Heart left ventricle (tissue), 16 donors: Measurements from ENCODE around the gene SLC31A2. TPM values are rescaled to one million over a fixed set of nuclear protein-coding genes. Genes with fewer than 3 reads are reported as not detected.
A peak's percentile ranks its signal among the peaks of the same experiment; 100 is the strongest.

Source experiments
- ATAC-seq, 4 donors: fragments of 200-7000 bp; cut with Tn5 transposase; one replicate each; pipeline ENCODE4 v1.9.1; 2020 to 2022; ENCODE audit warnings: moderate library complexity in 4 of 4, mild to moderate bottlenecking in 3 of 4, moderate number of reproducible peaks in 1 of 4
- DNase-seq, 5 donors: peaks; one replicate each; pipeline ENCODE4 v3.0.0-alpha.2; 2020
- H3K27ac ChIP-seq, 12 donors: fragments of 200-600 bp; sonication (generic) in 4 of 12; one replicate each; pipeline versions ENCODE4 v1.5.0 to v1.8.0; 2016 to 2022; ENCODE audit warnings: mild to moderate bottlenecking in 2 of 12
- H3K27me3 ChIP-seq, 9 donors: fragments of 200-600 bp; sonication (generic) in 2 of 9; one replicate each; pipeline versions ENCODE4 v1.5.1 to v1.8.0; 2016 to 2022; ENCODE audit warnings: mild to moderate bottlenecking in 3 of 9
- H3K36me3 ChIP-seq, 9 donors: fragments of 200-600 bp; sonication (generic) in 2 of 9; one replicate each; pipeline versions ENCODE4 v1.5.0 to v1.8.0; 2018 to 2022; ENCODE audit warnings: mild to moderate bottlenecking in 2 of 9
- H3K4me1 ChIP-seq, 12 donors: fragments of 200-600 bp; sonication (generic) in 4 of 12; one replicate each; pipeline versions ENCODE4 v1.5.0 to v1.8.0; 2016 to 2022; ENCODE audit warnings: mild to moderate bottlenecking in 3 of 12
- H3K4me3 ChIP-seq, 12 donors: fragments of 200-600 bp; sonication (generic) in 4 of 12; one replicate each; pipeline versions ENCODE4 v1.5.0 to v1.8.0; 2017 to 2022; ENCODE audit warnings: mild to moderate bottlenecking in 9 of 12, moderate library complexity in 4 of 12
- H3K9me3 ChIP-seq, 12 donors: fragments of 200-600 bp; sonication (generic) in 4 of 12; one replicate each; pipeline versions ENCODE4 v1.5.0 to v1.8.0; 2016 to 2022; ENCODE audit warnings: mild to moderate bottlenecking in 1 of 12
- CTCF ChIP-seq, 12 donors: fragments of 200-600 bp; sonication (generic) in 4 of 12; IDR thresholded peaks; one replicate each; pipeline versions ENCODE4 v1.5.0 to v1.8.0; 2018 to 2022; ENCODE audit warnings: antibody characterized with exemption in 12 of 12, mild to moderate bottlenecking in 5 of 12
- POLR2A ChIP-seq, 2 donors: fragments of 450-650 bp; IDR thresholded peaks; one replicate each; pipeline ENCODE4 v1.6.1; 2017; ENCODE audit warnings: antibody characterized with exemption in 2 of 2, mild to moderate bottlenecking in 2 of 2, moderate library complexity in 2 of 2
- WGBS, 4 donors: extraction: QIAGEN DNeasy Blood & Tissue Kit in 2 of 4; methylation state at CpG; one replicate each; pipeline versions ENCODE4 v1.1.5 to v1.1.7; 2013 to 2018; 5-methylcytosine and 5-hydroxymethylcytosine counted together
- intact Hi-C, 10 donors: fragments of 100-400 bp; cut with DNase I; formaldehyde crosslinking; loops; one replicate each; pipeline versions ENCODE4 v1.11.1 to v1.14.2; 2022
- polyA plus RNA-seq, 2 donors: library from polyadenylated mRNA; stranded (reverse); fragments of 200-250 nt; gene quantifications; one replicate each; pipeline ENCODE4 v1.2.3, GENCODE V29; 2013
- total RNA-seq, 9 donors: library from RNA; depleted of rRNA in 2 of 9; stranded (reverse); fragments of >200 nt in 2 of 9; fragmentation: NEBNext Ultra II Directional in 3 of 9; extraction: Animal tissue kit (Norgen Biotek cat#: 25700) in 3 of 9; gene quantifications; one replicate each; pipeline versions ENCODE4 v1.1.0 to v1.2.4, GENCODE V29; 2016 to 2023
- donor health status: ischemic (EF 13 %, LVEDD 7.1; RV severe dilation, severe dysfunction).
- donor health status: healthy with polysubstance abuse.
- donor health status: DM: no; HTN: yes; CAD: no.
- donor health status: DM: no; HTN: no; CAD: no.
- donor health status: ischemic (EF 25% LVEDD 6.9; RV normal size, moderate dysfunction).
- donor health status: ischemic (EF 25% LVEDD 5.7; RV mildly dilated, moderate dysfunction).
- donor health status: healthy.
- donor health status: DM: yes; HTN: yes; CAD: no.
- donor health status: ischemic (EF 35%, LVEDD 5.7; RV mildly dilated, moderate dysfunction).
- donor health status: nonischemic (EF 11% LVEDD 7.7; RV severe dilation, severe dysfunction).
- donor health status: DM: yes; HTN: yes; CAD: no.
- donor health status: PGD.
- donor health status: ischemic (EF 29% LVEDD 5.4; RV normal size, mild dysfunction).
- donor health status: nonischemic (EF 23%, LVEDD 6.1; RV moderate dilation, normal function).

SLC31A2 gene
- total and polyA plus RNA-seq, 11 donors, result 5.2 to 26.4 (median 13.8) TPM

DNA sequence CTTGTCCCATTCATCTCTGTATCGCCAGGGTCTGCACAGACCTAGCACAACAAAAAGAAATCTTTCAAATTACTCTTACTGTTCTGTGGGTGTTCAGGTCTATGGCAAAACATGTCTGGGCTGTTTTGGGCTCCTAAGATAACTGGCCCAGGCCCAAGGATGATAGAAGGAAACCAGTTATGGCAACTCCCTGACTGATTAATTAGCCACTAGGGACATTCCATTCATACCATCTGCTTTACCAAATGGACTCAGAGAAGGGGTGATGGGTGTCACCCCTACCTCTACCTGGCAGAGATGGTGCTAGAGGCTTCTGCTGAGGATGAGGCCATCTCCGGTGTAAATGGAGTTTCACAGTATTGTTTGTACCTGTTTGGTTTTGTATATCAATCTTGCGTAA, 1.9 kb downstream of the SLC31A2 start:
- peak overlapping the region in 7 of 12 donors; percentile 79 to 98 (median 92) for H3K4me3 ChIP-seq
- H3K27ac ChIP-seq, result peak overlapping the region in 4 of 12 donors; percentile 14 to 91 (median 62)
- no peaks in the 10 kb centered on the region for H3K9me3 ChIP-seq
- intact Hi-C loops, result loop anchor here in 2 of 10 donors (5.0 to 10.0 kb wide), 3 partner anchors 98 to 250 kb away; partner anchors contain the start of genes ALAD (in 1 of the 2), CDC26 (in 1 of the 2), PRPF4 (in 1 of the 2) and ZFP37 (in 1 of the 2)
- H3K4me1 ChIP-seq, result peaks cover 0 to 70% (median 14%) of the 10 kb centered on the region in 12 donors
- ATAC-seq (no peak), DNase-seq (no peak)
- peaks cover 0 to 12% (median under 1%) of the 10 kb centered on the region in 9 donors for H3K36me3 ChIP-seq
- no peaks in the 10 kb centered on the region for H3K27me3 ChIP-seq
- 95 to 98% (median 95%) methylated on average over 3 of the region's 3 CpGs for WGBS, 4 donors
- TF ChIP-seq CTCF (IDR thresholded peaks at IDR 0.05) (no peak), POLR2A (IDR thresholded peaks at IDR 0.05) (no peak)

GRCh38 chr9:113153599-113153998, 2.8 kb downstream of the SLC31A2 start:
- intact Hi-C loops, result loop anchor here in 2 of 10 donors (5.0 to 10.0 kb wide), 3 partner anchors 99 to 249 kb away; partner anchors contain the start of genes ALAD (in 1 of the 2), CDC26 (in 1 of the 2), PRPF4 (in 1 of the 2) and ZFP37 (in 1 of the 2)
- DNase-seq (no peak), ATAC-seq (no peak)
- WGBS, 4 donors, result 76 to 88% (median 87%) methylated on average over 6 of the region's 6 CpGs
- TF ChIP-seq POLR2A (IDR thresholded peaks at IDR 0.05) (no peak), CTCF (IDR thresholded peaks at IDR 0.05) (no peak)
- Histone ChIP-seq H3K36me3 (peaks cover 0 to 21% (median 9%) of the 10 kb centered on the region in 9 donors), H3K27me3 (no peaks in the 10 kb centered on the region), H3K4me1 (peaks cover 0 to 70% (median 14%) of the 10 kb centered on the region in 12 donors), H3K9me3 (no peaks in the 10 kb centered on the region), H3K27ac (peak overlapping the region in 1 of 12 donors; percentile 91), H3K4me3 (peak overlapping the region in 1 of 12 donors; percentile 91)

GRCh38 chr9:113154471-113154870, 3.7 kb downstream of the SLC31A2 start:
- peak overlapping the region in 1 of 12 donors; percentile 91 for H3K4me3 ChIP-seq
- H3K27ac ChIP-seq, result peak overlapping the region in 1 of 12 donors; percentile 91
- intact Hi-C loops, result loop anchor here in 2 of 10 donors (5.0 to 10.0 kb wide), 3 partner anchors 100 to 248 kb away; partner anchors contain the start of genes ALAD (in 1 of the 2), CDC26 (in 1 of the 2), PRPF4 (in 1 of the 2) and ZFP37 (in 1 of the 2)
- peaks cover 0 to 30% (median 18%) of the 10 kb centered on the region in 9 donors for H3K36me3 ChIP-seq
- no peaks in the 10 kb centered on the region for H3K27me3 ChIP-seq
- no peaks in the 10 kb centered on the region for H3K9me3 ChIP-seq
- no peak for TF ChIP-seq POLR2A (IDR thresholded peaks at IDR 0.05)
- DNase-seq, result no peak
- H3K4me1 ChIP-seq, result peaks cover 0 to 66% (median 14%) of the 10 kb centered on the region in 12 donors
- ATAC-seq, result no peak
- 78 to 82% (median 81%) methylated on average over 6 of the region's 6 CpGs for WGBS, 4 donors

DNA sequence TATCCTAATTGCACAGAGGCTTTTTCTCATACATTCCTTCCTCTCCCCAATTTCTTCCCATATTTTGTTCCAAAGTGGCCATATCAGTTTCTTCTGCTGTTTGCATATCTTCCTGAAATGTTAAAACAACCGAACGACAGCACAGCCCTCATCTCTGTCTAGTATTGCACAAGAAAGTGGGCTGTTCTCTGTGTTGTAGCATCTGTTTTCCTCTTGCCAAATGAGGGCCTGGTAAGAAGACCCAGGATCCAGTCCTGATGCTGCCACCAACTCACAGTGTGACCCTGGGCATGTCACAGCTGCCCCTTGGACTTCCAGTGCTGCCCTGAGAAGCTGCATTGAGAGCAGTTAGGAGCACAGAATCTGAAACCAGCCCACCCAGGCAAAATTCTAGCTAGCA, 4.1 kb downstream of the SLC31A2 start:
- intact Hi-C loops, result loop anchor here in 2 of 10 donors (5.0 to 10.0 kb wide), 3 partner anchors 100 to 247 kb away; partner anchors contain the start of genes ALAD (in 1 of the 2), CDC26 (in 1 of the 2), PRPF4 (in 1 of the 2) and ZFP37 (in 1 of the 2)
- peaks cover 0 to 35% (median 22%) of the 10 kb centered on the region in 9 donors for H3K36me3 ChIP-seq
- no peaks in the 10 kb centered on the region for H3K9me3 ChIP-seq
- DNase-seq (no peak), ATAC-seq (no peak)
- peak overlapping the region in 1 of 12 donors; percentile 91 for H3K27ac ChIP-seq
- H3K4me3 ChIP-seq, result peak overlapping the region in 1 of 12 donors; percentile 91
- no peaks in the 10 kb centered on the region for H3K27me3 ChIP-seq
- WGBS, 4 donors, result 54 to 71% (median 68%) methylated on average over 2 of the region's 2 CpGs
- peaks cover 0 to 62% (median 14%) of the 10 kb centered on the region in 12 donors for H3K4me1 ChIP-seq
- TF ChIP-seq CTCF (IDR thresholded peaks at IDR 0.05), result no peak
- TF ChIP-seq POLR2A (IDR thresholded peaks at IDR 0.05), result no peak
